HG03442 (cell line): ENCODE measurements around the gene MFAP3L.

ENCODE experiments used
- ATAC-seq: cut with Tn5 transposase; IDR thresholded peaks from one replicate; pipeline ENCODE4 v1.9.1; 2021; ENCODE audit warnings: mild to moderate bottlenecking, moderate library complexity; ENCODE audit not compliant: unreplicated experiment

Gene MFAP3L

DNA sequence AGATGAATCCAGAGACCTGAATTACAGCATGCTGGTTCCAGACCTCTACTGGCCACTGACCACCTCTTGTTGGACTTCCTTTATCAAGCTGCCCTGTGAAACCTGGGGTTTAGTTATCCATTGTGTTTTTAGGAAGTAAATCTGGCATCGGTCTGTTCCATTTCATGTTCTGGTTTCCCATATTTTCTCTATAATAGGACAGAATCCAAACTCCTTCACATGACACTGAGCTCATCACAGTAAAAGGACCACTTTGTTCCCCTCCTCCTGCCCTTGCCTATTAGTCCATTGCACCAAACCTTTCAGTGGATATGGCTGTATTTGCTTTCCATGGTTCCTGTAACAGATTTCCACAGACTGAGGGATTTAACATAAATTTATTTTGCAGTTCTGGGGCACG lies 4.0 kb downstream of the MFAP3L start:
- no peak for ATAC-seq

DNA sequence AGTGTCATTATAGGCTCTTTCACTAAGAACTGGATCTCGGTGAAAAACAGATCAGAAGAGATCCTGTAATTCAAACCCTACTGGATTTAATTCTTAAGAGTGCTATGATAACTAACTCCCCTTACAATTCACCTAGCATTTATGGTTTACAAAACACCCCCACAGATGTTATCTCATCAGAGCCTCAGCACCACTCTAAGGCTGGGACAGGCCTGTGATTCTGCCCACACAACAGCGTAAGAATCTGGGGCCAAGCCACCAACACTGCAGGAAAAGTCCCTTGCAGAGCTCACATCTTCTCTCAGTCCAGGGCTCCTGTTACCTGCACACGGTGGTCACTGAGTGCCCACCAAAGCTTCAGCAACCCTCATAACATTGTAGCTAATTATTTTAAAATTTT lies 8.9 kb downstream of the MFAP3L start:
- ATAC-seq = no peak

DNA sequence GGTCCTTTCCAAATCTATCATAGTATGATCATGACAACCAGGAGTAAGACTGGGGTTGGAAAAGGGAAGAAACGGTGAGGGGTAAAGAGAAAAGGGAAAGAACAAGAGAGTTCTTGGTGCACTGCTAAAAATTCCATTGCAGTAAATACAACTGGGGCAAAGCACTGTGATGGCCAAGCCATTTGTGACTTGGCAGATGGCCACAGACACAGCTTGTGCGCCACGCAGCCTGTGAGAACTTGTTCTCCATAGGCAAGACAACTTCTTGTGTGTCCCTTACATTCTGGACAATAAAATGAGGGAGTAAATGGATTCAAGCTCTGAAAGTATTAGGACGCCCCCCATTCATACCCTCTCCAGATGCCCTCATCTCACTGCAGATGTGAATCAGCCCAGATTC lies 10.9 kb downstream of the MFAP3L start:
- ATAC-seq = no peak

DNA sequence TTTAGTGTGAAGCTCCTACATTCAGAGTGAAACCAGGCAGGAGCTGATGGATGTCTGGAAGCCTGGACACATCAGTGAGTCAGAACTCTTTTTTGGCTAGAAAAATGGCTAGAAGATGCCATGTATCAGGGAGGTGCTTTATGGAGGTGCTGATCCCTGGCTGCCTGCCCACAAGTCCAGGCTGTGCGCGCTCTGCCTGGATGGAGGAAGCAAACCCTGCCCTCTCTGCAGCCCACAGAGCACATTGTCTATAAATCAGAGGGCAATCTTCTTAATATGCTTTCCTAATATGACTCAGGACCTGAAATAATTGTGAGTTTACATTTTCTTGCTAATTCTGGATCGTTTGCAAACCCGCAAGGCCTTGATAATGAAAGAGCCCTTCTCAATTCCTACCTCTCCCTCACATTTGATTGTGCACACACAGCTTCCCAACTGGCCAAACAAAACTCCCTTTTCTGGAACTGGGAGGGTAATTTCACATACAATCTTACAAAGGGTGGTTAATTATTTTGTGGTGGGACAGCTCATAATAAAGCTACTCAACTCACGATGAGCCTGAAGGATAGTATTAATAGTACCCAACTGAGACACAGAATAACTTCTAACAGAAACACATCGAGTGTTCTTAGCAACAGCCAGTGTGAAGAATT lies 11.7 kb downstream of the MFAP3L start:
- no peak for ATAC-seq

- ATAC-seq = no peak
Observed at GRCh38 chr4:170012629-170012958, 13.6 kb downstream of the MFAP3L start.

DNA sequence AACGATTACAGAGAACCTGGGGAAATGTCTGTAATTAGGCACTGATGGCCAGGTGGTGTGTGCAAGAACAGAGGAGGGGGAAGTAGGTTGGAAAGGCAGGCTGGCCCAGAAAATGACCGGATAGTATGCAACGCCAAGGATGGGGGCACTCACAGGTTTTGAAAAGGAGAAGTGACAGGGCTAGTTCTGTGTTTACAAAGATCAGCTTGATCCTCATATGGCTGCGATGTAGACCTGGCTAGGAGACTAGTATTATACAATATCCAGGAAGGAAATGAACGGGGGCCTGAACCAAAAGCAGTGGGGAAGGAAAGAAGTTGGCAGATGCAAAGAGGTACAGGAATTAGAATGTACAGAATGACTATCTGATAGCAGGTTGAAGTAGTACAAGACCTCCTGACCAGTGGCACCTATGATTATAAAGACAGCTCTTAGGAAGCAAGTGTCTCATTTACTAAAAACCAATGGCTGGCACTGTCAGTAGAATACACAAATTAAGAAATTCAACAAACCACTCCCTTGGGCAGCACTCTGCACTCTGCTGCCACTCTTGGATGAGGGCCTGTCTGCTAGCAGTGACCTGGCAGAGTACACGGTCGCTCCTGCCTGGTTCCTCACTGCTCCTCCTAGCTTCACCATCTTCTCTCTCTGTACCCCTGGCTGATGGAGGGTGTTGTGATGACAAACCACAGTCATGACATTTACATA lies 14.1 kb downstream of the MFAP3L start:
- ATAC-seq = no peak

DNA sequence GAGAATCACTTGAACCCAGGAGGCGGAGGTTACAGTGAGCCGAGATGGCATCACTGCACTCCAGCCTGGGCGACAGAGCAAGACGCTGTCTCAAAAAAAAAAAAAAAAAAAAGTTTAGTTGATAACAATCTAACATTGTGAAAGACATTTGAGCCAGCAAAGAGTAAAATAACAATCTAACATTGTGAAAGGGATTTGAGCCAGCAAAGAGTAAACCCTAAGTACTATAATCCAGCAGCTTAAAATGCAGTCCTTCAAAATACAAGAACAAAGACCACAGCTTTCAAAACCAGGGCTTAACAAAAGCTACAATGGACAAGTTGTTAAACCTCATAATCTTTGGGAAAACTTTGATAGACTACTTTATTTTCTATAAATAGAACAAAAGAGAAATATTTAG lies 16.9 kb downstream of the MFAP3L start:
- ATAC-seq = no peak

DNA sequence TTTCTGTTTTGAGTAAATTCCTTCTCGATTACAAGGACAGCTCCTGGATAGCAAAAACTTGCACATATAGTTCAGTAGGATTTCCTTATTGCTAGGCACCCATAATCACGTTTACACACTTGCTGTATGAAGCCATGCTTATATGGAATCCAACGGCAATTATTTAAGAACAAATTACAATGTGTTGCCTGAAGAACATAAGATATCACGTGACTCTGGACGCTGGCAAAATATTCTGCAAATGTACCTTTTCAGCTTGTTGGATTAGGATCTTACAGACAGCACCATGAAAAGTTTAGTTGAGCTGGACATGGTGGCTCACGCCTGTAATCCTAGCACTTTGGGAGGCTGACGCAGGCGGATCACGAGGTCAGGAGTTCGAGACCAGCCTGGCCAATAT lies 17.4 kb downstream of the MFAP3L start:
- no peak for ATAC-seq

GRCh38 chr4:170008371-170008770 lies 17.8 kb downstream of the MFAP3L start:
- ATAC-seq = no peak

DNA sequence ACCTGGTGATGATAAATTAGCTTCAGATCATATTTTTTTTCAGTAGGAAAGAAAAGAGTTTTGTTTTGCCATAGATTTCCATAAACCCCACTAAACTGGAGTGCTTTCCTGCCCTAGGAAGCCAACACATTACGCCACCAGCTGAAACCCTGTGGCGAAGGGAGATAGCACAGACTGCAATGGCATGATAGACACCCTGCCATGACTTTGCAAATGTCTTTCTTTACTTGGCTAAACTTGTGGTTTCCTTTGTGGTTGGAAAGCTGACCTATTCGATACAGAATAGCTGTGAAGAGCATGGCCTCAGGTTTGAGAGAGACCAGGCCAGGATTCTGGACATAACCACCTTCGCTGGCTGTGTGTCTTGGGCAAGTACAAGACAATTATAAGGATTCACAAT lies 19.1 kb downstream of the MFAP3L start:
- no peak for ATAC-seq

- no peak for ATAC-seq
Observed at GRCh38 chr4:170005472-170005871, 20.7 kb downstream of the MFAP3L start.

DNA sequence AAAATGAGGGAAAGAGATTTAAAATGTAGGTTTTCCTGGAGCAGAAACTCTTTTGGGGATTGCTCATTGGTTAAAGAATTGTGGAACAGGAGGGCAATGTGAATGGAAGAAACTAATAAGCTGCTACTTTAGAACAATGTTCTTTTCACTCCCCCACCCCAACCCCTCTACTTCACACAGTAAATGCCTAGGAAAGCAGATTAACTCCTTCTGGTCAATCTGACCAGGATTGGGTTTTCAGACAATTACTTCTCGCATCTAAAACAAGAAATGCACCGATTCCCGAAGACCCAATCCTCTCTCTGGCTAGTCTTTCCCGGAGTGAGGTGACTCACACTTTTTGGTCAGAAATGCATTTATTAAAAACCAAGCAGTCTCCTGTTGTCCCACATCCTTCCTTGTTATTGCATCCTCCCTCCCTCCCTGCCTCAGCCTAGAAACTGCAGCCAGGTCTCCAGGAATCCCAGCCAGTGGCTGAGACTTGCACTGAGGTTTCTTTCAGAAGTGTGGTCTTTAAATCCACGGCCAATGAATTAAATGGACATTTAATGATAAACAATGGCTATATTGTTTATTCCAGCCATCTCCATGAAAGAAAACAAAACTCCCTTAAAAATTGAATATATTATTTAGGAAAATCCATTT lies 21.4 kb downstream of the MFAP3L start:
- no peak for ATAC-seq

GRCh38 chr4:170003071-170004070 lies 22.8 kb downstream of the MFAP3L start:
- ATAC-seq = no peak

DNA sequence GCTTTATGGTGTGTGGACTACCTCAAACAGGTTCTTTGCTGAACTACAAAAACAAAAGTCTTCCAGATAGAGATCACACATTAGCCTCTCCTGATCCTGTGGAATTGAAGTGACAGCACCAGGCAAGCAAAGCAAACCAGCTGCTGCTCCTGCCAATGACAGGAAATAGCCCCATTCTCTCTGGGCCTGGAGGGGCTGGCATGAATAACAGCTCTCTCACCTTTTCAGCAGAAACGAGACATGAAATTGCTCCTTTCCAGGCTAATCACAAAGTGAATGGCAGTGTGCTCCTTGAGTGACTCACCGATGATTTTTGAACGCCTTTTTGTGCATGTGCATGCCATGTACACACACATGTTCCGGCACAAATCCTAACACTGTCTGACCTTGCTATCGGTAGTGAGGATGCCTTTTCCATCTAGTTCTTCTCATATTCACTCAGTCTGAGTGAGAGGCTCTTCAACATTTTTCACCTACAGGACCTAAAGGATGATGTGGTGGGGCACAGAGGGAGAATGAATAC lies 24.4 kb downstream of the MFAP3L start:
- no peak for ATAC-seq

- no peak for ATAC-seq
Observed at GRCh38 chr4:170001011-170001744, 25.0 kb downstream of the MFAP3L start.

DNA sequence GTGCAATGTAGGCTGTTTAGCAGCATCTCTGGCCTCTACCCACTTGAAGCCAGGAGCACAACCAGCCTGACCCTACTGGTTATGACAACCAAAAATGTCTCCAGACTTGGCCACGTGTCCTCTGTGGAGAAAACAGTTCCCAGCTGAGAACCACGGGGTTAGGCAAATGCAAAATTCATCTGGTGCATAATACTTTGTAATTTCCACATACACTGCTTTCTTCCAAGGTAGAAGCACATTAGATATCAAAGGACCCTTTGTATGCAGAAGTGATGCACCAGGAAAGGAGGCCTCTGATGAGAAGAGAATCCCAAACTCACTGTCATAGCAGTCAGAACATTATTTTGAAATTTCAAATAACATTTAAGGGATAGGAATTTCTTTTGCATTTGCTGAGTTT lies 26.3 kb downstream of the MFAP3L start:
- no peak for ATAC-seq

- ATAC-seq = no peak
Observed at GRCh38 chr4:169998981-169999380, 27.2 kb downstream of the MFAP3L start.

- no peak for ATAC-seq
Observed at GRCh38 chr4:169996379-169997240, 29.6 kb downstream of the MFAP3L start.

DNA sequence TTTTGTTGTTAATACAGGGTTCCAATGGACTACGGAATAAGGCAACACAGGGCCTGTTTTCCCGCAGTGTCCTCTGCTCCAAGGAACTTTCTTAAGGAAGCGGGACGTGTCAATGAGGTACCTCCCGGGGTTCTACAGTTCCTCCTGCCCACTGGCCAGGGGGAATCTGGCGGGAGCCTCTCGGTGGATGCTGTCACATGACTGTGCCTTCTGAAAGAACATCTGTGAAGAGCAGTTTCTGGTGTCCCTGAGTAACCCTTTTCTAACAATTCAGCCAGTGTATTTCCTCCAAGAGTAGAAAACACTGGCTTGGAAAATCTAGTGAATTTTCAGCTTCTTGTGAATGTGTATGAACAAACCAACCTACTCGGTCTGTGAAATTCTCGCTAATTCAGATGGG lies 32.7 kb downstream of the MFAP3L start:
- ATAC-seq = no peak
